Rectal smooth muscle tissue (tissue), 1 donor: ENCODE results near the gene ASB18.

Experiments used
- H3K27ac ChIP-seq: one replicate; pipeline ENCODE4 v1.7.0; 2013; ENCODE audit warnings: low read depth, low read length, inconsistent platforms
- H3K27me3 ChIP-seq: one replicate; pipeline ENCODE4 v1.7.0; 2013; ENCODE audit warnings: low read length; ENCODE audit not compliant: control insufficient read depth, insufficient read depth
- H3K36me3 ChIP-seq: one replicate; pipeline ENCODE4 v1.7.0; 2013; ENCODE audit warnings: low read length; ENCODE audit not compliant: control insufficient read depth, insufficient read depth
- H3K4me1 ChIP-seq: one replicate; pipeline ENCODE4 v1.7.0; 2013; ENCODE audit warnings: low read length; ENCODE audit not compliant: control insufficient read depth, insufficient read depth
- H3K4me3 ChIP-seq: one replicate; pipeline ENCODE4 v1.7.0; 2013; ENCODE audit warnings: low read length
- H3K9ac ChIP-seq: one replicate; pipeline ENCODE4 v1.7.0; 2013; ENCODE audit warnings: low read length

ASB18 gene

GRCh38 chr2:236236559-236237452 lies 27.4 kb downstream of the ASB18 start:
- Histone ChIP-seq H3K9ac (no peak overlapping the region), H3K27ac (no peak overlapping the region), H3K4me1 (no peaks in the 10 kb centered on the region), H3K36me3 (no peaks in the 10 kb centered on the region), H3K27me3 (peaks cover 7% of the 10 kb centered on the region), H3K4me3 (peak overlapping the region; percentile 38)

GRCh38 chr2:236229186-236229585 lies 35.0 kb downstream of the ASB18 start:
- H3K27me3 ChIP-seq = peaks cover 2% of the 10 kb centered on the region
- H3K4me1 ChIP-seq = no peaks in the 10 kb centered on the region
- H3K36me3 ChIP-seq = no peaks in the 10 kb centered on the region
- no peak overlapping the region for H3K4me3 ChIP-seq
- H3K27ac ChIP-seq = no peak overlapping the region
- no peak overlapping the region for H3K9ac ChIP-seq

- no peak overlapping the region for H3K9ac ChIP-seq
- no peak overlapping the region for H3K4me3 ChIP-seq
These were observed 40.5 kb downstream of the ASB18 start for GRCh38 chr2:236223675-236224074.

GRCh38 chr2:236221798-236222197 lies 42.4 kb downstream of the ASB18 start:
- no peak overlapping the region for H3K27ac ChIP-seq
- H3K4me1 ChIP-seq = no peaks in the 10 kb centered on the region
- H3K9ac ChIP-seq = no peak overlapping the region
- H3K27me3 ChIP-seq = no peaks in the 10 kb centered on the region
- no peaks in the 10 kb centered on the region for H3K36me3 ChIP-seq
- no peak overlapping the region for H3K4me3 ChIP-seq

More at GRCh38 chr2:236223675-236224074, 40.5 kb downstream of the ASB18 start:
- no peaks in the 10 kb centered on the region for H3K36me3 ChIP-seq
- no peak overlapping the region for H3K27ac ChIP-seq
- no peaks in the 10 kb centered on the region for H3K27me3 ChIP-seq
- no peaks in the 10 kb centered on the region for H3K4me1 ChIP-seq

- Histone ChIP-seq H3K4me1 (no peaks in the 10 kb centered on the region), H3K9ac (no peak overlapping the region), H3K27me3 (no peaks in the 10 kb centered on the region), H3K36me3 (no peaks in the 10 kb centered on the region), H3K4me3 (no peak overlapping the region), H3K27ac (no peak overlapping the region)
These were observed 44.8 kb downstream of the ASB18 start for GRCh38 chr2:236219411-236219810.

- no peaks in the 10 kb centered on the region for H3K4me1 ChIP-seq
- H3K36me3 ChIP-seq = no peaks in the 10 kb centered on the region
- no peak overlapping the region for H3K27ac ChIP-seq
- no peak overlapping the region for H3K9ac ChIP-seq
- H3K4me3 ChIP-seq = no peak overlapping the region
- no peaks in the 10 kb centered on the region for H3K27me3 ChIP-seq
These were observed 46.3 kb downstream of the ASB18 start for GRCh38 chr2:236217926-236218325.

- Histone ChIP-seq H3K27me3 (no peaks in the 10 kb centered on the region), H3K4me3 (no peak overlapping the region), H3K27ac (no peak overlapping the region), H3K4me1 (no peaks in the 10 kb centered on the region), H3K36me3 (no peaks in the 10 kb centered on the region), H3K9ac (no peak overlapping the region)
These were observed 47.5 kb downstream of the ASB18 start for GRCh38 chr2:236216711-236217110.

- H3K9ac ChIP-seq = no peak overlapping the region
- no peak overlapping the region for H3K4me3 ChIP-seq
- no peaks in the 10 kb centered on the region for H3K36me3 ChIP-seq
- H3K27ac ChIP-seq = no peak overlapping the region
- peaks cover 2% of the 10 kb centered on the region for H3K27me3 ChIP-seq
- H3K4me1 ChIP-seq = no peaks in the 10 kb centered on the region
These were observed 48.4 kb downstream of the ASB18 start for GRCh38 chr2:236215761-236216333.

- Histone ChIP-seq H3K27ac (no peak overlapping the region), H3K27me3 (peaks cover 2% of the 10 kb centered on the region), H3K36me3 (no peaks in the 10 kb centered on the region), H3K4me1 (no peaks in the 10 kb centered on the region), H3K4me3 (no peak overlapping the region), H3K9ac (no peak overlapping the region)
These were observed 49.0 kb downstream of the ASB18 start for GRCh38 chr2:236215196-236215595.

GRCh38 chr2:236214376-236214995 lies 49.7 kb downstream of the ASB18 start:
- Histone ChIP-seq H3K9ac (no peak overlapping the region), H3K36me3 (no peaks in the 10 kb centered on the region), H3K27me3 (peaks cover 2% of the 10 kb centered on the region), H3K4me3 (no peak overlapping the region), H3K27ac (no peak overlapping the region), H3K4me1 (no peaks in the 10 kb centered on the region)

GRCh38 chr2:236211296-236211695 lies 52.9 kb downstream of the ASB18 start:
- no peaks in the 10 kb centered on the region for H3K36me3 ChIP-seq

GRCh38 chr2:236210536-236210935 lies 53.7 kb downstream of the ASB18 start:
- Histone ChIP-seq H3K9ac (no peak overlapping the region), H3K4me3 (no peak overlapping the region), H3K27ac (no peak overlapping the region), H3K36me3 (no peaks in the 10 kb centered on the region), H3K4me1 (no peaks in the 10 kb centered on the region), H3K27me3 (peaks cover 2% of the 10 kb centered on the region)

More at GRCh38 chr2:236211296-236211695, 52.9 kb downstream of the ASB18 start:
- Histone ChIP-seq H3K27me3 (peaks cover 2% of the 10 kb centered on the region), H3K4me3 (no peak overlapping the region), H3K9ac (no peak overlapping the region), H3K27ac (no peak overlapping the region), H3K4me1 (no peaks in the 10 kb centered on the region)
